WTC11 (cell line): ENCODE data around the gene ITGB4. TPM values are rescaled to one million over a fixed set of nuclear protein-coding genes. Genes with fewer than 3 reads are reported as not detected.

Experiments used
- ATAC-seq: fragments of 200-7000 bp; cut with Tn5 transposase; 2 replicates; pipeline ENCODE4 v1.10.0; 2021; ENCODE audit warnings: mild to moderate bottlenecking, moderate library complexity
- CTCF ChIA-PET: fragments of 300-600 bp; sonication (Branson Sonifier 250); formaldehyde crosslinking; loops from one replicate; lab custom pipeline; 2021; ENCODE audit warnings: antibody characterized with exemption; lab: Charles Lee
- POLR2A ChIA-PET: fragments of 350-600 bp; sonication (Branson Sonifier 250); formaldehyde crosslinking; loops from one replicate; lab custom pipeline; 2021; ENCODE audit warnings: antibody characterized with exemption; lab: Charles Lee
- DNase-seq: peaks from one replicate; pipeline ENCODE4 v3.0.0; 2021; ENCODE audit warnings: low spot score
- H3K27ac Mint-ChIP-seq: 2 replicates; pipeline ENCODE4 v1.8.0; 2021; ENCODE audit warnings: mixed read lengths
- H3K27me3 Mint-ChIP-seq: 2 replicates; pipeline ENCODE4 v1.8.0; 2021; ENCODE audit warnings: low read depth, mild to moderate bottlenecking, moderate library complexity, mixed read lengths
- H3K36me3 Mint-ChIP-seq: 2 replicates; pipeline ENCODE4 v1.8.0; 2021; ENCODE audit warnings: mixed read lengths
- H3K4me1 Mint-ChIP-seq: 2 replicates; pipeline ENCODE4 v1.8.0; 2022; ENCODE audit warnings: mixed read lengths
- H3K4me3 Mint-ChIP-seq: 2 replicates; pipeline ENCODE4 v1.8.0; 2021; ENCODE audit warnings: mild to moderate bottlenecking, moderate library complexity, mixed read lengths
- H3K9me3 Mint-ChIP-seq: 2 replicates; pipeline ENCODE4 v1.8.0; 2021; ENCODE audit warnings: mixed read lengths
- NFYB ChIP-seq: sonication (generic); formaldehyde crosslinking; conservative IDR thresholded peaks from 2 replicates; pipeline ENCODE4 v1.8.0; 2022; ENCODE audit warnings: low read depth, missing genetic modification reagents
- NR1H2 ChIP-seq: sonication (generic); formaldehyde crosslinking; IDR thresholded peaks from 2 replicates; pipeline ENCODE4 v1.9.0; 2021; ENCODE audit warnings: mild to moderate bottlenecking, moderate library complexity, missing genetic modification reagents
- SOX15 ChIP-seq: fragments of 250-450 bp; sonication (Bioruptor Pico); IDR thresholded peaks from 2 replicates; pipeline ENCODE4 v1.9.0; 2021; ENCODE audit warnings: mild to moderate bottlenecking
- ZNF671 ChIP-seq: fragments of 250-450 bp; sonication (Bioruptor Pico); IDR thresholded peaks from 2 replicates; pipeline ENCODE4 v1.8.0; 2021; ENCODE audit warnings: mild to moderate bottlenecking
- total RNA-seq: library from RNA; stranded (reverse); gene quantifications from 3 replicates; pipeline ENCODE4 v1.2.3, GENCODE V29; 2021
- TF ChIP-seq, protein P1 (sequence below): sonication (generic); formaldehyde crosslinking; IDR thresholded peaks from 2 replicates; pipeline ENCODE4 v1.8.0; 2022; ENCODE audit warnings: mild to moderate bottlenecking, missing genetic modification reagents
- TF ChIP-seq, protein P2 (sequence below): fragments of 250-450 bp; sonication (Bioruptor Pico); IDR thresholded peaks from 2 replicates; pipeline ENCODE4 v1.9.0; 2021; ENCODE audit warnings: mild to moderate bottlenecking
- TF ChIP-seq, protein P3 (sequence below): sonication (generic); formaldehyde crosslinking; IDR thresholded peaks from 2 replicates; pipeline ENCODE4 v1.8.1; 2022; ENCODE audit warnings: low read depth, missing genetic modification reagents, borderline replicate concordance
- TF ChIP-seq, protein P4 (sequence below): sonication (generic); formaldehyde crosslinking; IDR thresholded peaks from 2 replicates; pipeline ENCODE4 v1.8.0; 2022; ENCODE audit warnings: mild to moderate bottlenecking, missing genetic modification reagents
- TF ChIP-seq, protein P5 (sequence below): sonication (generic); formaldehyde crosslinking; IDR thresholded peaks from 2 replicates; pipeline ENCODE4 v1.8.0; 2023; ENCODE audit warnings: mild to moderate bottlenecking, missing genetic modification reagents
- TF ChIP-seq, protein P6 (sequence below): sonication (generic); formaldehyde crosslinking; IDR thresholded peaks from 2 replicates; pipeline ENCODE4 v1.8.0; 2022; ENCODE audit warnings: mild to moderate bottlenecking, missing genetic modification reagents
- TF ChIP-seq, protein P7 (sequence below): sonication (generic); formaldehyde crosslinking; conservative IDR thresholded peaks from 2 replicates; pipeline ENCODE4 v1.8.1; 2023; ENCODE audit warnings: mild to moderate bottlenecking, low read depth, missing genetic modification reagents, moderate library complexity

Gene ITGB4
- total RNA-seq, 1 experiment from 2014 or later = 9.5 TPM

DNA sequence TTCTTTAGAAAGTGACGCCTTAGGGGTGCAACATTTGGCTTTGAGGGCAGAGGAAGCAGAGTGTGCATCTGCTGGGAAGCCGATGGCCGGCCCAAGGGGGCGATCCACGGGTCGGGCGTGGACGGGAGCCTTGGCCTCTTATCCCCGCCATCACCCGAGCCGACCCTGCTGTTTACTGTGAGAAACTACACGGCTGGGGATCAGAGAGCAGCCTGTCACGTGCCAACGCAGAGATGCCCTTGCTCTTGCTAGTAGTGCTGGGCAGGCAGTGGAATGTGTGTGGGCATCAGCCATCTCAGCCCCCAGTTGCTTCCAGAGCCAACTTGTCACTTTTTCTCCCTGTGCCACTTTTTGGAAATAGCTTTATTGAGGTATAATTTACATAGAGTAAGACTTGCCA lies 26.7 kb upstream of the ITGB4 start:
- DNase-seq = no peak
- no peak overlapping the region for H3K27ac Mint-ChIP-seq
- no peak overlapping the region for H3K4me3 Mint-ChIP-seq
- TF ChIP-seq, protein P1, sequence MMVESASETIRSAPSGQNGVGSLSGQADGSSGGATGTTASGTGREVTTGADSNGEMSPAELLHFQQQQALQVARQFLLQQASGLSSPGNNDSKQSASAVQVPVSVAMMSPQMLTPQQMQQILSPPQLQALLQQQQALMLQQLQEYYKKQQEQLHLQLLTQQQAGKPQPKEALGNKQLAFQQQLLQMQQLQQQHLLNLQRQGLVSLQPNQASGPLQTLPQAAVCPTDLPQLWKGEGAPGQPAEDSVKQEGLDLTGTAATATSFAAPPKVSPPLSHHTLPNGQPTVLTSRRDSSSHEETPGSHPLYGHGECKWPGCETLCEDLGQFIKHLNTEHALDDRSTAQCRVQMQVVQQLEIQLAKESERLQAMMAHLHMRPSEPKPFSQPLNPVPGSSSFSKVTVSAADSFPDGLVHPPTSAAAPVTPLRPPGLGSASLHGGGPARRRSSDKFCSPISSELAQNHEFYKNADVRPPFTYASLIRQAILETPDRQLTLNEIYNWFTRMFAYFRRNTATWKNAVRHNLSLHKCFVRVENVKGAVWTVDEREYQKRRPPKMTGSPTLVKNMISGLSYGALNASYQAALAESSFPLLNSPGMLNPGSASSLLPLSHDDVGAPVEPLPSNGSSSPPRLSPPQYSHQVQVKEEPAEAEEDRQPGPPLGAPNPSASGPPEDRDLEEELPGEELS (CRISPR knock-in tag) = no peak
- TF ChIP-seq NFYB (CRISPR knock-in tag) = no peak
- TF ChIP-seq, protein P2, sequence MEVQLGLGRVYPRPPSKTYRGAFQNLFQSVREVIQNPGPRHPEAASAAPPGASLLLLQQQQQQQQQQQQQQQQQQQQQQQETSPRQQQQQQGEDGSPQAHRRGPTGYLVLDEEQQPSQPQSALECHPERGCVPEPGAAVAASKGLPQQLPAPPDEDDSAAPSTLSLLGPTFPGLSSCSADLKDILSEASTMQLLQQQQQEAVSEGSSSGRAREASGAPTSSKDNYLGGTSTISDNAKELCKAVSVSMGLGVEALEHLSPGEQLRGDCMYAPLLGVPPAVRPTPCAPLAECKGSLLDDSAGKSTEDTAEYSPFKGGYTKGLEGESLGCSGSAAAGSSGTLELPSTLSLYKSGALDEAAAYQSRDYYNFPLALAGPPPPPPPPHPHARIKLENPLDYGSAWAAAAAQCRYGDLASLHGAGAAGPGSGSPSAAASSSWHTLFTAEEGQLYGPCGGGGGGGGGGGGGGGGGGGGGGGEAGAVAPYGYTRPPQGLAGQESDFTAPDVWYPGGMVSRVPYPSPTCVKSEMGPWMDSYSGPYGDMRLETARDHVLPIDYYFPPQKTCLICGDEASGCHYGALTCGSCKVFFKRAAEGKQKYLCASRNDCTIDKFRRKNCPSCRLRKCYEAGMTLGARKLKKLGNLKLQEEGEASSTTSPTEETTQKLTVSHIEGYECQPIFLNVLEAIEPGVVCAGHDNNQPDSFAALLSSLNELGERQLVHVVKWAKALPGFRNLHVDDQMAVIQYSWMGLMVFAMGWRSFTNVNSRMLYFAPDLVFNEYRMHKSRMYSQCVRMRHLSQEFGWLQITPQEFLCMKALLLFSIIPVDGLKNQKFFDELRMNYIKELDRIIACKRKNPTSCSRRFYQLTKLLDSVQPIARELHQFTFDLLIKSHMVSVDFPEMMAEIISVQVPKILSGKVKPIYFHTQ (CRISPR knock-in tag) = no peak
- TF ChIP-seq, protein P3, sequence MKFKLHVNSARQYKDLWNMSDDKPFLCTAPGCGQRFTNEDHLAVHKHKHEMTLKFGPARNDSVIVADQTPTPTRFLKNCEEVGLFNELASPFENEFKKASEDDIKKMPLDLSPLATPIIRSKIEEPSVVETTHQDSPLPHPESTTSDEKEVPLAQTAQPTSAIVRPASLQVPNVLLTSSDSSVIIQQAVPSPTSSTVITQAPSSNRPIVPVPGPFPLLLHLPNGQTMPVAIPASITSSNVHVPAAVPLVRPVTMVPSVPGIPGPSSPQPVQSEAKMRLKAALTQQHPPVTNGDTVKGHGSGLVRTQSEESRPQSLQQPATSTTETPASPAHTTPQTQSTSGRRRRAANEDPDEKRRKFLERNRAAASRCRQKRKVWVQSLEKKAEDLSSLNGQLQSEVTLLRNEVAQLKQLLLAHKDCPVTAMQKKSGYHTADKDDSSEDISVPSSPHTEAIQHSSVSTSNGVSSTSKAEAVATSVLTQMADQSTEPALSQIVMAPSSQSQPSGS (CRISPR knock-in tag) = no peak
- TF ChIP-seq ZNF671 (CRISPR knock-in tag) = no peak
- TF ChIP-seq SOX15 (CRISPR knock-in tag) = no peak
- TF ChIP-seq, protein P4, sequence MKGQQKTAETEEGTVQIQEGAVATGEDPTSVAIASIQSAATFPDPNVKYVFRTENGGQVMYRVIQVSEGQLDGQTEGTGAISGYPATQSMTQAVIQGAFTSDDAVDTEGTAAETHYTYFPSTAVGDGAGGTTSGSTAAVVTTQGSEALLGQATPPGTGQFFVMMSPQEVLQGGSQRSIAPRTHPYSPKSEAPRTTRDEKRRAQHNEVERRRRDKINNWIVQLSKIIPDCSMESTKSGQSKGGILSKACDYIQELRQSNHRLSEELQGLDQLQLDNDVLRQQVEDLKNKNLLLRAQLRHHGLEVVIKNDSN = no peak
- TF ChIP-seq, protein P5, sequence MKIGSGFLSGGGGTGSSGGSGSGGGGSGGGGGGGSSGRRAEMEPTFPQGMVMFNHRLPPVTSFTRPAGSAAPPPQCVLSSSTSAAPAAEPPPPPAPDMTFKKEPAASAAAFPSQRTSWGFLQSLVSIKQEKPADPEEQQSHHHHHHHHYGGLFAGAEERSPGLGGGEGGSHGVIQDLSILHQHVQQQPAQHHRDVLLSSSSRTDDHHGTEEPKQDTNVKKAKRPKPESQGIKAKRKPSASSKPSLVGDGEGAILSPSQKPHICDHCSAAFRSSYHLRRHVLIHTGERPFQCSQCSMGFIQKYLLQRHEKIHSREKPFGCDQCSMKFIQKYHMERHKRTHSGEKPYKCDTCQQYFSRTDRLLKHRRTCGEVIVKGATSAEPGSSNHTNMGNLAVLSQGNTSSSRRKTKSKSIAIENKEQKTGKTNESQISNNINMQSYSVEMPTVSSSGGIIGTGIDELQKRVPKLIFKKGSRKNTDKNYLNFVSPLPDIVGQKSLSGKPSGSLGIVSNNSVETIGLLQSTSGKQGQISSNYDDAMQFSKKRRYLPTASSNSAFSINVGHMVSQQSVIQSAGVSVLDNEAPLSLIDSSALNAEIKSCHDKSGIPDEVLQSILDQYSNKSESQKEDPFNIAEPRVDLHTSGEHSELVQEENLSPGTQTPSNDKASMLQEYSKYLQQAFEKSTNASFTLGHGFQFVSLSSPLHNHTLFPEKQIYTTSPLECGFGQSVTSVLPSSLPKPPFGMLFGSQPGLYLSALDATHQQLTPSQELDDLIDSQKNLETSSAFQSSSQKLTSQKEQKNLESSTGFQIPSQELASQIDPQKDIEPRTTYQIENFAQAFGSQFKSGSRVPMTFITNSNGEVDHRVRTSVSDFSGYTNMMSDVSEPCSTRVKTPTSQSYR = no peak
- TF ChIP-seq, protein P6, sequence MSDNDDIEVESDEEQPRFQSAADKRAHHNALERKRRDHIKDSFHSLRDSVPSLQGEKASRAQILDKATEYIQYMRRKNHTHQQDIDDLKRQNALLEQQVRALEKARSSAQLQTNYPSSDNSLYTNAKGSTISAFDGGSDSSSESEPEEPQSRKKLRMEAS (CRISPR knock-in tag) = no peak
- TF ChIP-seq, protein P7, sequence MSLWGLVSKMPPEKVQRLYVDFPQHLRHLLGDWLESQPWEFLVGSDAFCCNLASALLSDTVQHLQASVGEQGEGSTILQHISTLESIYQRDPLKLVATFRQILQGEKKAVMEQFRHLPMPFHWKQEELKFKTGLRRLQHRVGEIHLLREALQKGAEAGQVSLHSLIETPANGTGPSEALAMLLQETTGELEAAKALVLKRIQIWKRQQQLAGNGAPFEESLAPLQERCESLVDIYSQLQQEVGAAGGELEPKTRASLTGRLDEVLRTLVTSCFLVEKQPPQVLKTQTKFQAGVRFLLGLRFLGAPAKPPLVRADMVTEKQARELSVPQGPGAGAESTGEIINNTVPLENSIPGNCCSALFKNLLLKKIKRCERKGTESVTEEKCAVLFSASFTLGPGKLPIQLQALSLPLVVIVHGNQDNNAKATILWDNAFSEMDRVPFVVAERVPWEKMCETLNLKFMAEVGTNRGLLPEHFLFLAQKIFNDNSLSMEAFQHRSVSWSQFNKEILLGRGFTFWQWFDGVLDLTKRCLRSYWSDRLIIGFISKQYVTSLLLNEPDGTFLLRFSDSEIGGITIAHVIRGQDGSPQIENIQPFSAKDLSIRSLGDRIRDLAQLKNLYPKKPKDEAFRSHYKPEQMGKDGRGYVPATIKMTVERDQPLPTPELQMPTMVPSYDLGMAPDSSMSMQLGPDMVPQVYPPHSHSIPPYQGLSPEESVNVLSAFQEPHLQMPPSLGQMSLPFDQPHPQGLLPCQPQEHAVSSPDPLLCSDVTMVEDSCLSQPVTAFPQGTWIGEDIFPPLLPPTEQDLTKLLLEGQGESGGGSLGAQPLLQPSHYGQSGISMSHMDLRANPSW (CRISPR knock-in tag) = no peak
- no peak for TF ChIP-seq NR1H2
- H3K27me3 Mint-ChIP-seq = no peaks in the 10 kb centered on the region
- no peaks in the 10 kb centered on the region for H3K9me3 Mint-ChIP-seq
- CTCF ChIA-PET = interaction anchor here (1.6 to 2.8 kb wide), 3 partner anchors 26 to 60 kb away, joined by 7 to 13 read pairs (median 13); partner anchors contain the start of gene ITGB4
- H3K36me3 Mint-ChIP-seq = peaks cover 17% of the 10 kb centered on the region
- ATAC-seq = no peak; the same call in 1 of the 2 replicates
- POLR2A ChIA-PET = no interaction called here
- H3K4me1 Mint-ChIP-seq = peaks cover 16% of the 10 kb centered on the region
